GM13976 (cell line): ENCODE results near the gene SMIM24.

Experiments used
- DNase-seq: peaks from one replicate; pipeline ENCODE4 v3.0.0; 2012; ENCODE audit warnings: low spot score
- in situ Hi-C: fragments of 300-500 bp; cut with MboI; formaldehyde crosslinking; loops from one replicate; pipeline ENCODE4 v1.12.0; 2022; ENCODE audit warnings: low sequenced_read_pairs, mixed read lengths, inconsistent platforms; ENCODE audit not compliant: unreplicated experiment
- TF ChIP-seq, protein P1 (sequence below): IDR thresholded peaks from 2 replicates; pipeline ENCODE4 v1.5.1; 2012; ENCODE audit warnings: borderline replicate concordance, mild to moderate bottlenecking; ENCODE audit not compliant: insufficient read depth; ENCODE audit errors: extremely low read depth, missing control alignments, control extremely low read depth

Gene SMIM24

DNA sequence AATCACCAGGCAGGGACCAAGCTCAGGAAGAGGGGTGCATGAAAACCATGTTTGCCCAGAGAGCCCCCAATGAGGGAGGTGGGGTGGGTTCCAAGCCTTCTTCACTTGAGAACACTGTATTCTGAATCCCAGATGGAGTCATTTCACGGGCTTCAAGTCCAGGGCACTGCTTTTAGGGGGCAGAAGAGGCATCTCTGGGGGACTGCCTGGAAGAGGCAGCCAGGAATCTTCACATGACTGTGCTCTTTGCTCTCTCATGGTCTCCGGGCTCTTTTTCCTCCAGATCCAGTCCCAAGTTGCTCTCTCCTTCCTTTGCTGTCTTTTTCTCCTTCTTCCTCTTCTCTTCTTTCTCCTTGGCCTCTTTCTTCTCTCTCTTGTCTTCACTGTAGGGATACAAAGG lies 5.7 kb downstream of the SMIM24 start:
- TF ChIP-seq, protein P1, sequence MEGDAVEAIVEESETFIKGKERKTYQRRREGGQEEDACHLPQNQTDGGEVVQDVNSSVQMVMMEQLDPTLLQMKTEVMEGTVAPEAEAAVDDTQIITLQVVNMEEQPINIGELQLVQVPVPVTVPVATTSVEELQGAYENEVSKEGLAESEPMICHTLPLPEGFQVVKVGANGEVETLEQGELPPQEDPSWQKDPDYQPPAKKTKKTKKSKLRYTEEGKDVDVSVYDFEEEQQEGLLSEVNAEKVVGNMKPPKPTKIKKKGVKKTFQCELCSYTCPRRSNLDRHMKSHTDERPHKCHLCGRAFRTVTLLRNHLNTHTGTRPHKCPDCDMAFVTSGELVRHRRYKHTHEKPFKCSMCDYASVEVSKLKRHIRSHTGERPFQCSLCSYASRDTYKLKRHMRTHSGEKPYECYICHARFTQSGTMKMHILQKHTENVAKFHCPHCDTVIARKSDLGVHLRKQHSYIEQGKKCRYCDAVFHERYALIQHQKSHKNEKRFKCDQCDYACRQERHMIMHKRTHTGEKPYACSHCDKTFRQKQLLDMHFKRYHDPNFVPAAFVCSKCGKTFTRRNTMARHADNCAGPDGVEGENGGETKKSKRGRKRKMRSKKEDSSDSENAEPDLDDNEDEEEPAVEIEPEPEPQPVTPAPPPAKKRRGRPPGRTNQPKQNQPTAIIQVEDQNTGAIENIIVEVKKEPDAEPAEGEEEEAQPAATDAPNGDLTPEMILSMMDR = no peak
- in situ Hi-C loops = loop anchor here (10.0 kb wide), 1 partner anchor 150 kb away; no protein-coding TSS in a partner anchor
- DNase-seq = no peak

DNA sequence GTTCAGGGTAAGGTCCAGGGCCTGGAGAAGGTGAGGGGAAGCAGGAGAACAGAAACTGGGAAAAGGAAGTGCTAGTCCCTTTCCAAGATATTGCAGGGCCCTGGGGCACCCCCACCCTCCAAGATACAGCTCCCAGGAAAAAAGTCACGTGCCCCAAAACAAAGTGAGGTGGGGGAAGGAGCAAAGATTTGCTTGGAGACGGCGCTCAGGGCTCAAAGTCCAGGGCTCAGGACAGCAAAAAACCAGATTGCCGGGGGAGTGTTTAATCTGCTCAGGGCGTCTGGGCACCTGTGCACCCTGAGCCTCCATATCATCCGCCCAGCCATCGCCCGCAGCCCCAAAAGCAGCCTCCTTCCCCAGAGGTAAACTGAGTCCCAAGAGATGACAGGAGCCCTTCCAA lies 6.3 kb downstream of the SMIM24 start:
- in situ Hi-C loops = loop anchor here (10.0 kb wide), 1 partner anchor 149 kb away; no protein-coding TSS in a partner anchor
- TF ChIP-seq, protein P1 = no peak

DNA sequence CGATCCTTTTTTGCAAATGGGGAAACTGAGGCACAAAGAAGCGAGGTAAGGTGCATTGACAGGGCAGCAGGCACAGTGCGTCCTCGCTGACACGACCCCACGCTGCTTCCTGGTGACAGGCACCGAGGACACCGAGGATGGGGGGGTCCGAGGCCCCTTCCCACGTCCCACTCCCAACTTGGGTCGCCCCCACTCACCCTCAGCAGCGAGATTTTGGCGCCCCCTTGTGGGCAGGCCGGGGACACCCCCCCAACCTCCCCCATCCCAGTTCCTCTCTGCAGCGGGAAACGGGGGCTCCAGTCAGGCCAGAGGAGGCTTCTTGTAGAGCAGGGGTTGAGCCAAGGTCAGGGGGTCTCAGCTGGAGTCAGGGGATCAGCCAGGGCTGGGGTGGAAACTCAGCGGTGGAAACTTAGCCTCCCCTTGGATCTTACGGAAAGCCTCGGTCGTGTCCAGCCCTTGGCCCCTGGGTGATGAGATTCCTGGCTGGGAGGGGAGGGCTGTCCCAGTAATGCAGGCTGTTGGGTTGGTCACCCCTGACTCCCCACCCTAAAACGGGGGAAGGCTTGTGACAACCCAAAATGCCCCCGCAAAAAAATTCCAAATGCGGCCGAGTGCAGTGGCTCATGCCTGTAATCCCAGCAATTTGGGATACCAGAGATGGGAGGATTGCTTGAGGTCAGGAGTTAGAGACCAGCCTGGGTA lies 8.2 kb downstream of the SMIM24 start:
- TF ChIP-seq, protein P1 = peak; percentile 54
- peak; percentile 75 for DNase-seq
- in situ Hi-C loops = loop anchor here (10.0 kb wide), 1 partner anchor 147 kb away; no protein-coding TSS in a partner anchor

More for the DNA sequence above, 6.3 kb downstream of the SMIM24 start:
- DNase-seq = no peak

DNA sequence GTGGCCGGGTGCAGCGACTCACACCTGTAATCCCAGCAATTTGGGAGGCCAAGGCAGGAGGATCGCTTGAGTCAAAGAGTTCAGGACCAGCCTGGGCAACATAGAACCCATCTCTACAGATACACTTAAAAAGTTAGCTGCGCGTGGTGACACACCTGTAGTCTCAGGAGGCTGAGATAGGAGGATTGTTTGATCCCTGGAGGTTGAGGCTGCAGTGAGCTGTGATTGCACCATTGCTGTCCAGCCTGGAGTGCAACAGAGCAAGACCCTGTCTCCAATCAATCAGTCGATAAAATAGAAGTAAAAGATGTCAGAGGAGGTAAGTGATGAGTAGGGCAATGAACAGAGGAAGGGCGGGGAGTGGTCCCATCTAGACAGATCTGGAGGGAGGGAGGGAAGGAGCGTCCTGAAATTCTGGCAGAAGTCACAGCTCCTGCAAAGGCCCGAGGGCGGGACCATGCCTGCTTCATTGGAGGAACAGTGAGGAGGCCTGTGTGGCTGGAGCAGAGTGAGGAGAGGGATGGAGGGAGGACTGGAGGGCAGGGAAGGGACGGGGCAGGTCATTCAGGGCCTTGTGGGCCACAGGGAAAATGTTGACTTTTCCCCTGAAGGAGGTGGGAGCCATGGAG lies 9.7 kb downstream of the SMIM24 start:
- in situ Hi-C loops = loop anchor here (10.0 kb wide), 1 partner anchor 146 kb away; no protein-coding TSS in a partner anchor
- no peak for DNase-seq

DNA sequence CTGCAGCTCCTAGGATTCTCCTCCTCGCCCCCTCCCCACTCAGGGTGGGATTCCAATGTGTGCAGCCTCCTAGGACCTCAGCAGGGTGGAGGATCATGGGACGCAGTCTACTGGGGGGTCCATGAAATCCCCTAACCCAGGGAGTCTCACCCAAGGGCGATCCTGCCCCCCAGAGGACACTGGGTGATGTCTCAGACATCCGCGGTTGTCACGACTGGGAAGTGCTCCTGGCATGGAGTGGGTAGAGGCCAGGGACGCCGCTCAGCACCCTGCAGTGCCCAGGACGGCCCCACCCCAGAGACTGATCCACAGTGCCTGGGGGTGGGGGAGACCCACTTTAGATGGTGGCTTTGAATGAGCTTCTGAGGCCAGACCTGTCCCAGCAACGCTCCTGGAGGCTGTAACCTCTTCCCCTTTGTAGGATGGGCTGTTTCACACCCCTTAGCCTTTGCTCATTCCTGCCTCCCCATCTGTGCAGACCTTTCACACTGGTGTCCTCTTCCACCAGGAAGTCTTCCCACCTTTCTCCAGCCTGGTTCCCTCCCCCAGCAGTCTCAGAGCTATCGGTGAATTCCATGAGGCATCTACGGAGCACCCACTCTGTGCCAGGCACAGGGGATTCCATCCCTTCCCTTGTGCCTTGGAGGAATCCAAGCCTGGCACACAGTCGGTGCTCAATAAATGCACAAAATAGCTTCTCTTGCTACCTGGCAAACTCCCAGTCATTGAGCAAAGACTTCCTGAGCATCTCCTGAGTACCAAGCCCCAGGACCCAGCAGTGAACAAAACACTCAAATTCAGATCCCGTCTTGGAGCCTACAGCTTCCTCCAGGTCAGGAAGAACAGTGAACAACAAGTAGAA lies 10.5 kb downstream of the SMIM24 start:
- no peak for DNase-seq
- TF ChIP-seq, protein P1 = no peak
- in situ Hi-C loops = loop anchor here (10.0 kb wide), 1 partner anchor 145 kb away; no protein-coding TSS in a partner anchor

More for the DNA sequence above, 9.7 kb downstream of the SMIM24 start:
- TF ChIP-seq, protein P1 = no peak

DNA sequence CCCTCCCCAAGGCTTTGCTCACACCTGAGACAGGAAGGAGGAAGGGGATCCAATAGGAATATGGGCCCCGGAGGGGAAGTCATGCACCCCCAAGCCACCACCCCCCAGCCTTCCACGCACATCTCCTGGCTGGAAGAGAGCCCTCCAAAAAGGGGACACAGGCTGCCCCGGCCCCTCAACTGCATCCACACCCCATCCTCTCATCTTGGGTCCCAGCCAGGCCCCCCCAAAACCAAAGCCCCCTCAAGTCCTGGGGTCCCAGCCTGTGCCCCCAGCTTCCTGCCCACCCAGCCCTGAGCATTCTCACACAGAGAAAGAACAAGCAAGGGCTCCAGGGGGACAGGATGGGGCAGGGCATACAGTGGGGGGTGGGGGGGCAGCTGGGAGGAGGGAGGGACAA lies 12.1 kb downstream of the SMIM24 start:
- no peak for DNase-seq
- TF ChIP-seq, protein P1 = no peak
- in situ Hi-C loops = no loop called here
